Erythroblast (primary cell): ENCODE measurements around the gene ERFL.

ENCODE experiments used
- GATA1 ChIP-seq: IDR thresholded peaks from 2 replicates; pipeline ENCODE4 v1.6.1; 2011; ENCODE audit warnings: low read depth, mild to moderate bottlenecking, control low read depth, low read length, moderate library complexity
- POLR2A ChIP-seq: IDR thresholded peaks from 2 replicates; pipeline ENCODE4 v1.6.1; 2011; ENCODE audit warnings: mild to moderate bottlenecking, low read length

- TF ChIP-seq POLR2A, result no peak
- TF ChIP-seq GATA1, result no peak
These were observed 40.4 kb downstream of the ERFL start for GRCh38 chr19:41887711-41888382.
